K562 (cell line): ENCODE data around the gene APCDD1L. TPM values are rescaled to one million over a fixed set of nuclear protein-coding genes. Genes with fewer than 3 reads are reported as not detected.

Experiments
- ATAC-seq: fragments of 200-7000 bp; cut with Tn5 transposase; 3 replicates; pipeline ENCODE4 v1.9.1; 2020; ENCODE audit warnings: moderate library complexity
- BruUV-seq: library from RNA; stranded (reverse); fragments of 400-500 nt; replicated peaks from 2 replicates; lab custom pipeline; 2021; lab: Mats Ljungman, UMichigan
- CTCF ChIA-PET: fragments of 300-600 bp; formaldehyde crosslinking; extraction: SDS; loops from one replicate; lab custom pipeline; 2021; ENCODE audit warnings: low intra/inter-chr PET ratio; lab: Yijun Ruan, JAX
- POLR2A ChIA-PET: fragments of 300-600, 350-650 bp; sonication (Branson Sonifier 250); formaldehyde crosslinking; extraction: SDS; loops from one replicate; lab custom pipeline; 2021; ENCODE audit warnings: antibody characterized with exemption, inconsistent platforms; lab: Yijun Ruan, JAX
- DNase-seq, 4 experiments: peaks; one replicate each; pipeline versions ENCODE4 v3.0.0 to v3.0.0-alpha.2; 2011 to 2018; ENCODE audit warnings: low spot score in 3 of 4, mixed read lengths in 3 of 4; ENCODE audit errors: extremely low read depth in 1 of 4
- FAIRE-seq: peaks from 2 replicates; lab custom pipeline; 2011; peaks lifted over from hg19 to GRCh38; lab: Jason Lieb, UNC
- H2AFZ ChIP-seq: 2 replicates; pipeline ENCODE4 v1.6.0; 2011; ENCODE audit warnings: low read depth, low read length, control low read depth, inconsistent platforms
- H3K27ac ChIP-seq: fragments of 200-600 bp; 3 replicates; pipeline ENCODE4 v1.8.0; 2011; ENCODE audit warnings: low read depth, mild to moderate bottlenecking, control low read depth, inconsistent platforms, low read length, moderate library complexity, mixed read lengths; ENCODE audit errors: extremely low read depth
- H3K27me3 ChIP-seq, 2 experiments: fragments of 300-600 bp in 1 of 2; 2 replicates in 1 of 2; 3 replicates in 1 of 2; pipeline versions ENCODE4 v1.6.0 to v1.8.0; 2011; ENCODE audit warnings: inconsistent platforms in 2 of 2, low read length in 2 of 2, mild to moderate bottlenecking in 1 of 2, mixed read lengths in 1 of 2, moderate library complexity in 1 of 2; ENCODE audit not compliant: control insufficient read depth in 2 of 2, insufficient read depth in 2 of 2
- H3K36me3 ChIP-seq: fragments of 300-600 bp; 3 replicates; pipeline ENCODE4 v1.8.0; 2011; ENCODE audit warnings: mild to moderate bottlenecking, low read length, inconsistent platforms; ENCODE audit not compliant: control insufficient read depth, insufficient read depth
- H3K4me1 ChIP-seq, 2 experiments: fragments of 200-600 bp in 1 of 2; replicated peaks in 1 of 2; 2 replicates in 1 of 2; 3 replicates in 1 of 2; pipeline versions ENCODE4 v1.5.1 to v1.8.0; 2011; ENCODE audit warnings: inconsistent platforms in 2 of 2, low read length in 2 of 2, mild to moderate bottlenecking in 1 of 2, mixed read lengths in 1 of 2, moderate library complexity in 1 of 2; ENCODE audit not compliant: control insufficient read depth in 2 of 2, insufficient read depth in 2 of 2
- H3K4me2 ChIP-seq: 2 replicates; pipeline ENCODE4 v1.6.1; 2011; ENCODE audit warnings: low read length, control low read depth, inconsistent platforms, mixed read lengths; ENCODE audit not compliant: insufficient read depth
- H3K4me3 ChIP-seq: fragments of 200-600 bp; sonication (generic), shearing (Covaris generic); 2 replicates; pipeline ENCODE4 v1.5.1; 2016; ENCODE audit warnings: control low read depth, inconsistent platforms
- H3K79me2 ChIP-seq: fragments of 200-600 bp; 3 replicates; pipeline ENCODE4 v1.8.0; 2011; ENCODE audit warnings: low read length, inconsistent platforms; ENCODE audit not compliant: control insufficient read depth, insufficient read depth
- H3K9ac ChIP-seq, 2 experiments: 2 replicates each; pipeline versions ENCODE4 v1.6.0 to v1.6.1; 2011; ENCODE audit warnings: low read depth in 2 of 2, low read length in 2 of 2, control low read depth in 1 of 2, inconsistent platforms in 1 of 2, mild to moderate bottlenecking in 1 of 2, mixed read lengths in 1 of 2; ENCODE audit not compliant: insufficient read depth in 1 of 2
- H3K9me1 ChIP-seq: one replicate; pipeline ENCODE4 v1.6.0; 2011; ENCODE audit warnings: inconsistent platforms, mild to moderate bottlenecking, low read length, moderate library complexity; ENCODE audit not compliant: control insufficient read depth, insufficient read depth
- H3K9me3 ChIP-seq: replicated peaks from 2 replicates; pipeline ENCODE4 v1.5.1; 2011; ENCODE audit warnings: low read depth, low read length, inconsistent platforms; ENCODE audit not compliant: control insufficient read depth, insufficient read depth
- H4K20me1 ChIP-seq: replicated peaks from 2 replicates; pipeline ENCODE4 v1.6.1; 2011; ENCODE audit warnings: low read length, inconsistent platforms, mixed read lengths; ENCODE audit not compliant: control insufficient read depth, insufficient read depth
- CXXC5 ChIP-seq: fragments of 250-450 bp; sonication (Bioruptor Pico); IDR thresholded peaks from 2 replicates; pipeline ENCODE4 v1.8.0; 2022; ENCODE audit warnings: inconsistent platforms, mild to moderate bottlenecking, moderate library complexity
- EGR1 ChIP-seq: fragments of 450-650 bp; conservative IDR thresholded peaks from 2 replicates; pipeline ENCODE4 v1.6.1; 2017; ENCODE audit warnings: mild to moderate bottlenecking
- MYNN ChIP-seq, 2 experiments: sonication (generic); formaldehyde crosslinking in 1 of 2; IDR thresholded peaks; 2 replicates each; pipeline versions ENCODE4 v1.5.0 to v1.6.1; 2016 to 2020; ENCODE audit warnings: antibody characterized with exemption in 1 of 2, missing genetic modification reagents in 1 of 2
- THRB ChIP-seq: fragments of 450-650 bp; formaldehyde crosslinking; conservative IDR thresholded peaks from 2 replicates; pipeline ENCODE4 v1.4.0; 2022; ENCODE audit warnings: mild to moderate bottlenecking, missing genetic modification characterization
- YY1 ChIP-seq, 3 experiments: IDR thresholded peaks; 2 replicates each; pipeline ENCODE4 v1.6.1; 2011; ENCODE audit warnings: low read length in 2 of 3, mild to moderate bottlenecking in 2 of 3, moderate library complexity in 2 of 3, borderline replicate concordance in 1 of 3, control low read depth in 1 of 3, low read depth in 1 of 3; ENCODE audit not compliant: insufficient read depth in 3 of 3, insufficient replicate concordance in 2 of 3, control insufficient read depth in 1 of 3, insufficient read length in 1 of 3; ENCODE audit errors: extremely low read depth in 1 of 3
- ZBTB11 ChIP-seq, 3 experiments: fragments of 200-800 bp in 1 of 3; fragments of 250-450 bp in 1 of 3; fragments of 450-650 bp in 1 of 3; sonication (Bioruptor Pico) in 1 of 3; sonication (Bioruptor generic) in 1 of 3; formaldehyde crosslinking in 1 of 3; IDR thresholded peaks; 2 replicates each; pipeline versions ENCODE4 v1.6.1 to v1.8.0; 2016 to 2022; ENCODE audit warnings: mild to moderate bottlenecking in 2 of 3, missing genetic modification characterization in 2 of 3, missing compliant biosample characterization in 1 of 3, moderate library complexity in 1 of 3
- ZNF41 ChIP-seq: fragments of 250-450 bp; sonication (Bioruptor Pico); conservative IDR thresholded peaks from 2 replicates; pipeline ENCODE4 v1.4.0; 2020; ENCODE audit warnings: mild to moderate bottlenecking
- WGBS: fragments of 100-300 bp; shearing (Covaris generic); methylation state at CpG from one replicate; pipeline ENCODE4 v1.1.6; 2016; ENCODE audit warnings: low coverage, mixed read lengths; ENCODE audit not compliant: insufficient coverage; ENCODE audit errors: missing lambda C conversion rate; 5-methylcytosine and 5-hydroxymethylcytosine counted together
- in situ Hi-C: fragments of 300-500 bp; cut with MboI; formaldehyde crosslinking; loops from 4 replicates; pipeline ENCODE4 v1.15.0; 2018; ENCODE audit warnings: inconsistent platforms, mixed read lengths
- intact Hi-C: fragments of 100-400 bp; cut with micrococcal nuclease; formaldehyde crosslinking; loops from 2 replicates; pipeline ENCODE4 v1.14.2; 2022
- polyA plus RNA-seq, 8 experiments: library from polyadenylated mRNA; depleted of rRNA in 4 of 8; stranded (reverse) in 5 of 8; unstranded in 3 of 8; fragments of >200 nt; fragmentation: Nextera tagmentation in 2 of 8; fragmentation: Illumina TruSeq in 1 of 8; extraction: Ambion mirVana in 2 of 8; extraction: Trizol in 1 of 8; gene quantifications; 2 replicates each; pipeline versions ENCODE4 v1.2.1 to v1.2.3, GENCODE V29; 2011 to 2014; ENCODE audit warnings: inconsistent platforms in 1 of 8, missing spikeins in 1 of 8
- total RNA-seq, 7 experiments: library from RNA; depleted of rRNA in 6 of 7; stranded (reverse); fragments of >200 nt in 6 of 7; fragmentation: Illumina TruSeq in 2 of 7; extraction: Trizol in 2 of 7; gene quantifications; 2 replicates each; pipeline versions ENCODE4 v1.2.1 to v1.2.3, GENCODE V29; 2011 to 2021; ENCODE audit warnings: low replicate concordance in 1 of 7

The APCDD1L gene
- total and polyA plus RNA-seq, 9 of the 15 experiments (the other 6 are each of a cell fraction or from before 2014, with no cell fraction given) = not detected

GRCh38 chr20:58546416-58546711, 31.2 kb upstream of the APCDD1L start (continued):
- TF ChIP-seq MYNN (IDR thresholded peaks at IDR 0.05) (no peak), MYNN (CRISPR knock-in tag; IDR thresholded peaks at IDR 0.05) (no peak), ZBTB11 (CRISPR knock-in tag; IDR thresholded peaks at IDR 0.05) (0 out of 6 replicates have a peak, but pooled peaks of 1 of the 3 experiments have one; percentile 34)

GRCh38 chr20:58545565-58546415, 30.6 kb upstream of the APCDD1L start:
- Histone ChIP-seq H4K20me1 (no peaks in the 10 kb centered on the region), H3K36me3 (no peaks in the 10 kb centered on the region), H3K9me3 (no peaks in the 10 kb centered on the region), H3K27ac (no peak overlapping the region), H3K4me2 (no peak overlapping the region), H3K9ac (no peak overlapping the region), H2AFZ (no peak overlapping the region), H3K27me3 (peaks cover 7 to 23% of the 10 kb centered on the region in 2 experiments; a peak in 3 of 5 replicates), H3K9me1 (no peaks in the 10 kb centered on the region), H3K4me1 (peaks cover 10 to 22% of the 10 kb centered on the region in 2 experiments), H3K79me2 (no peaks in the 10 kb centered on the region), H3K4me3 (no peak overlapping the region)
- no peak for TF ChIP-seq THRB (CRISPR knock-in tag)
- TF ChIP-seq EGR1 = peak; percentile 51
- TF ChIP-seq YY1 (IDR thresholded peaks at IDR 0.05; ENCODE audit: borderline replicate concordance in 1 of 3, control insufficient read depth in 1 of 3, extremely low read depth in 1 of 3, insufficient read depth in 3 of 3, insufficient read length in 1 of 3, insufficient replicate concordance in 2 of 3, low read depth in 1 of 3, low read length in 2 of 3) = no peak
- TF ChIP-seq ZNF41 (CRISPR knock-in tag) = no peak
- no peak for TF ChIP-seq CXXC5 (CRISPR knock-in tag)
- POLR2A ChIA-PET = interaction anchor here (0.5 kb wide), 1 partner anchor 105 kb away, joined by 3 read pairs; the partner anchor contains the start of gene STX16
- intact Hi-C loops = no loop called here
- DNase-seq (no peak), ATAC-seq (no peak), FAIRE-seq (no peak)
- CTCF ChIA-PET = no interaction called here
- BruUV-seq = no TSS peak
- WGBS = 30% methylated on average over 15 of the region's 17 CpGs
- in situ Hi-C loops = no loop called here
